HG03342 (cell line): ENCODE results near the gene HIRA.
A peak's percentile ranks its signal among the peaks of the same experiment; 100 is the strongest.
"Not testable (repeated sequence)": the region's sequence is repeated elsewhere in the genome, so short reads cannot be mapped to it uniquely, and the experiment has no call there.

Experiments
- ATAC-seq: cut with Tn5 transposase; IDR thresholded peaks from one replicate; pipeline ENCODE4 v1.9.1; 2021; ENCODE audit warnings: mild to moderate bottlenecking, moderate library complexity; ENCODE audit not compliant: unreplicated experiment

Gene HIRA

DNA sequence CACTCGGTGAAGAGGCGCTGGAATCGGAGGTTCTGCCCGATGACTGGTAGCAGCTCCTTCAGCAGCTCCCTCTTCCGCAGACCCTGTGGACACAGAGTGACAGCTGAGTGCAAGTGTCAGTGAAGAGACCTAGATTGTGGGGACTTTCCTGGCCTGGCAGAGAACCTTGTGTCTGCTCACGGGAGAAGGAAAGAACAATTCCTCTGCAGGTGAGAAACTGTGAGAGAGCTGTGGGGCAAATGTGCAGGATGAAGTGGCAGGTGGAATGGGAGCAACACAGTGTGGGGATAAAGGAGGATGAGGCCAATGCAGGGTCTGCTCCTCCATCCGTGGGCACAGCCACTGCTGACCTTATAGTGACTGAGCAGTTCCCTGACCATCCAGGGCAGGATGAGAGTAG lies 100.1 kb downstream of the HIRA start:
- ATAC-seq = no peak

DNA sequence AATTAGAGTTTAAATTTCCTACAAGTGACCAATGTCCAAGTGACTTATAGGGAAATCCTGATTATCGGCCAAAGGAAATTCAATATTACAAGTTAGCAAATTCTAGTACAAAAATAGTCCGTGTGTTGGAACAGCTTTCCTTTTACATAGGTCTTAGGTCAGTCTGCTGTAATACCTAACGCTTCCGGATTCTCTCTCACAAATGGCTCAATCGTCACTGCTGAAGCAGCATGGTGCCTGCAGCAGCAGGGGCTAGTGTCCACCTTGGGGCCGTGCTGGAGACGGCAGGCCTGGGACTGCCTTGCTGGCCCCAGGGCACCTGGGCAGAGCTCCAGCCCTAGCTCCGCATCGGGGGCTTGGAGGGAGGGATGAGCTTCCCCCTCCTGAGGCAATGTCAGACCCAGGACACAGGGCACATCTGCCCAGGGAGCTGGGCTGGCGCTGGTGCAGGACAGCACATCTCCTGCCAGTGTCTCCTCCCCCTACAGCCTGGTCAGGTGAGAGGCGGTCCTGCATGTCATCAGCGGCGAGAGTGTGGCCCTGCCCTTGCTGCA lies 100.6 kb downstream of the HIRA start:
- no peak for ATAC-seq

DNA sequence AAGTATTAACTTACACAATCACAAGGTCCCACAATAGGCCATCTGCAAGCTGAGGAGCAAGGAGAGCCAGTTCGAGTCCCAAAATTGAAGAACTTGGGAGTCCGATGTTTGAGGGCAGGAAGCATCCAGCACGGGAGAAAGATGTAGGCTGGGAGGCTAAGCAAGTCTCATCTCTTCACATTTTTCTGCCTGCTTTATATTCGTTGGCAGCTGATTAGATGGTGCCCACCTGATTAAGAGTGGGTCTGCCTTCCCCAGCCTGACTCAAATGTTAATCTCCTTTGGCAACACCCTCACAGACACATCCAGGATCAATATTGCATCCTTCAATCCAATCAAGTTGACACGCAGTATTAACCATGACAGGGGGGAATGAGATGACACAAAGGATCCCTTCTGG lies 101.3 kb downstream of the HIRA start:
- not testable (repeated sequence) for ATAC-seq

- no peak for ATAC-seq
Observed at GRCh38 chr22:19329454-19329853, 102.1 kb downstream of the HIRA start.

DNA sequence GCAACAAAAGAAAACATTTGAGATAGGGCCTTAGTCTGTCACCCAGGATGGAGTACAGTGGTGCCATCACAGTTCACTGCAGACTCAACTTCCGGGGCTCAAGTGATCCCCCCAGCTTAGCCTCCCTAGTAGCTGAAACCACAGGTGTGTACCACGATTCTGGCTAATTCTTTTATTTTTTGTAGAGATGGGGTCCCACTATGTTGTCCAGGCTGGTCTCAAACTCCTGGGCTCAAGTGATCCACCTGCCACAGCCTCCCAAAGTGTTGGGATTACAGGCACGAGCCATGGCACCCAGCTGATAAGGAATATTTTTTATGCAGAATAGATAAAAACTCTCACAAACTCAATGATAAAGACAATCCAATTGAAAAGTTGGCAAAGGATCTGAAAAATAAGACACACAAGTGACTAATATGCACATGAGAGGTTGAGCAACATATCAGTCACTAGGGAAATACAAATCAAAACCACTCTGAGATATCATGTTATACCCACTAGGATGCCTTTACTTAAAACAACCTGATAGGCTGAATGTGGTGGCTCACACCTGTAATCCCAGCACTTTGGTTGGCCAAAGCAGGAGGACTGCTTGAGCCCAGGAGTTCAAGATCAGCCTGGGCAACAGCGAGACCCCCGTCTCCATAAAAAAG lies 106.1 kb downstream of the HIRA start:
- ATAC-seq = no peak

DNA sequence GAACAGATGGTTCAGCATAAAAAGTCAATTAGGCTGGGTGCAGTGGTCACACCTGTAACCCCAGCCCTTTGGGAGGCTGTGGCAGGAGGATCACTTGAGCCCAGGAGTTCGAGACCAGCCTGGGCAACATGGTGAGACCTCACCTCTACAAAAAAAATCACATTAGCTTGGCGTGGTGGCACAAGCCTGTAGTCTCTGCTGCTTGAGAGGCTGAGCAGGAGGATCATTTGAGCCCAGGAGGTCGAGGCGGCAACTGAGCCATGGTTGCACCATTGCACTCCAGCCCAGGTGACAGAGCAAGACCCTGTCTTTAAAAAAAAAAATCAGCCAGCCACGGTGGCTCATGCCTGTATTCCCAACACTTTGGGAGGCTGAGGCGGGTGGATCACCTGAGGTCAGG lies 108.1 kb downstream of the HIRA start:
- ATAC-seq = not testable (repeated sequence)

DNA sequence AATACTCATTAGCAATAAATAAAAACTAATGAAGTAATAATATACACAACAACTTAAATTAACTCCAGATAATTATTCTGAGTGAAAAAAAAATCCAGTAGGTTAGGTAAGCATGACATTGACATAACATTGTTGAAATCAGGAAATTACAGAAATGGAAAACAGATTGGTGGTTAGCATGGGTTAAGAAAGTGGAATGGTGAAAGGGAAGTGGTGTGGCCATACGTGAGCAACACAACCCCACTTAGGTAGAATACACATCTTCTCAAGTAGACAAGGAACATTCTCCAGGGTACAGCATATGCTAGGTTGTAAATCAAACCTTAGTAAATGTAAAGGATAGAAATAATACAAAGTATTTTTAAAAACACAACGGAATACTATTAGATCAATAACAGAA lies 109.8 kb downstream of the HIRA start:
- no peak for ATAC-seq

- ATAC-seq = not testable (repeated sequence)
Observed at GRCh38 chr22:19320136-19320535, 111.4 kb downstream of the HIRA start.

DNA sequence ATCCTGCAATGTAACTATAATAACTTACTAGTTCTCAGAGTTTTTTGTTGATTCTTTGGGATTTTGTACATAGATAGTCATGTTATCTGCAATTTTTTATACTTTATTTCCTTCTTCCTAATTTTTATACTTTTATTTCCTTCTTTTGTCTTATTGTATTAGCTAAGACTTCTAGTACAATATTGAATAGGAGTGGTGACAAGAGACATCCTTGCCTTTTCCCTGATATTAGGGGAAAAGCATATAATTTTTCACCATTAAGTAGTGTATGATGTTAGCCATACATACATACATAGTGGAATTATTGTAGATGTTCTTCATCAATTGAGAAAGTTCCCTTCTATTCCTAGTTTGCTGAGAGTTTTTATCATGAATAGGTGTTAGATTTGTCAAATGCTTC lies 112.3 kb downstream of the HIRA start:
- no peak for ATAC-seq

- ATAC-seq = no peak
Observed at GRCh38 chr22:19317865-19318264, 113.7 kb downstream of the HIRA start.

- ATAC-seq = no peak
Observed at GRCh38 chr22:19307872-19308271, 123.7 kb downstream of the HIRA start.

- ATAC-seq = not testable (repeated sequence)
Observed at GRCh38 chr22:19306535-19306934, 125.0 kb downstream of the HIRA start.

GRCh38 chr22:19304547-19304946 lies 127.0 kb downstream of the HIRA start:
- ATAC-seq = no peak

DNA sequence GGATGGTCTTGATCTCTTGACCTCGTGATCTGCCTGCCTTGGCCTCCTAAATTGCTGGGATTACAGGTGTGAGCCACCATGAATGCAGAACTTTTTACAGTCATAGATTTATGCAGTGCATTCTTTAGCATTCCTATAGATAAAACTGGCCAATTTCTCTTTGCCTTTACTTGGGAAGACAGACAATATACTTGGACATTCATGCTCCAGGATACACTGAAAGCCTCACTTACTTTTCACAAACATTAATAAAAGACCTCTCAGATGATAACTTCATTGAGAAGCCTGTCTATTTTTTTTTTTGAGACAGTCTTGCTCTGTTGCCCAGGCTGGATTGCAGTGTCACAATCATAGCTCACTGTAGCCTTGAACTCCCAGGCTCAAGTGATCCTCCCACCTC lies 127.7 kb downstream of the HIRA start:
- ATAC-seq = no peak

DNA sequence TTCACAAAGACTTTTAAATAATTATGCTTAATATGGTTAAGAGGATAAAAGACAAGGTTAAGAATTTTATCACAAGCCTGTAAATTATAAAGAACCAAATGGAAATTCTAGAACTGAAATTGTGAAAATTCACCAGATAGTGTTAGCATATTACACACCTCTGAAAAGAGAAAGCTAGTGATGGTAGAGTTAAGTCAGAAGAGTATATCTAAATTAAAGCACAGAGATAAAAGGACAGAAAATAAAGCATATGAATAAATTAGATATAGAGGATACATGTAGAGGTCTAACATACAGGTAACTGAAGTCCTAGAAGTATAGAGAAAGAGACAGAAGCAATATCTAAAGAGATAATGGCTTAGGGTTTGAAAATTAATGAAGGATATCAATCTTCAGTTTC lies 135.8 kb downstream of the HIRA start:
- no peak for ATAC-seq

GRCh38 chr22:19292458-19293230 lies 138.9 kb downstream of the HIRA start:
- ATAC-seq = no peak

DNA sequence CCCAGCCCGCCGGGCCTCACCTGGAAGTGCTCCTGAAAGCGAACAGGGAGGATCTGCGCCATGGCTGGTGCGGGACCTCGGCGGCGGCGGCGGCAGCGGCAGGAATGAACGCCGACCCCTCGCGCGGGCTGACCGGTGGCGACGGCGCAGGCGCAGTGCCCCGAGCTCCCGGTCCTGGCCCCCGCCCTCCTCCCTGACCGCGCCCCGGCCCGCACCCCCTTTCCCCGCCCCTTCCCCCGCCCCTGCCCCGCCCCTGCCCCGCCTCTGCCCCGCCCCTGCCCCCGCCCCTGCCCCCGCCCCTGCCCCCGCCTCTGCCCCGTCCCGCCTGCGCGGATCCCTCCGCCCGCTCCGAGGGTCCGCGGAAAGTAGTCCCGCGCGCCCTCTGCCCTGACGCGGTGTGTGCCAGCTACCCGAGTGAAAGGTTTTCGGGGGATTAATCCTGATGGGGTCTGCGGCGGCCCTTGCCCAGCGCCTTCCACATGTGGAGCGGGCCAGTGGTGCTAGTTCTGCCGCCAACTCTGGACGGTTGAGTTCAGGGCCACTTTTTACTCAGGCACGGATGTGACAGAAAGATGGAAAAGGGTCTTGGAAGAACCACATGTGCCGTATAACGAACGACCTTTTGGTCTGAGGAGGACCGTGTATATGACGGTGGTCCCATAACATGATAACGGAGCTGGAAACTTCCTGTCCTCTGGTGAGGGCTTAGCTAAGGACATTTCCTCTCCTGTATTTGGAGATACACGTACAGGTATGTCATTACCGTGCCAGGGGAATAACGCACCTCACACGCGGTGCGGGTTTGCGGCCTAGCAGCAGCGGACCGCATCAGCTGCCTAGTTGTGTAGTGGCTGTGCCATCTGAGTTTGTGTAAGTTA lies 139.7 kb downstream of the HIRA start, which contains the start of gene CLTCL1:
Gene CLTCL1, minus strand, starts transcription at position 140 of the 878 bp plus-strand sequence. Its CDS starts 78 bp downstream, at position 62.
- ATAC-seq = peak; percentile 64

- peak; percentile 23 for ATAC-seq
Observed at GRCh38 chr22:19291218-19291579, 140.3 kb downstream of the HIRA start.

- ATAC-seq = no peak
Observed at GRCh38 chr22:19290400-19291217, 140.9 kb downstream of the HIRA start.

DNA sequence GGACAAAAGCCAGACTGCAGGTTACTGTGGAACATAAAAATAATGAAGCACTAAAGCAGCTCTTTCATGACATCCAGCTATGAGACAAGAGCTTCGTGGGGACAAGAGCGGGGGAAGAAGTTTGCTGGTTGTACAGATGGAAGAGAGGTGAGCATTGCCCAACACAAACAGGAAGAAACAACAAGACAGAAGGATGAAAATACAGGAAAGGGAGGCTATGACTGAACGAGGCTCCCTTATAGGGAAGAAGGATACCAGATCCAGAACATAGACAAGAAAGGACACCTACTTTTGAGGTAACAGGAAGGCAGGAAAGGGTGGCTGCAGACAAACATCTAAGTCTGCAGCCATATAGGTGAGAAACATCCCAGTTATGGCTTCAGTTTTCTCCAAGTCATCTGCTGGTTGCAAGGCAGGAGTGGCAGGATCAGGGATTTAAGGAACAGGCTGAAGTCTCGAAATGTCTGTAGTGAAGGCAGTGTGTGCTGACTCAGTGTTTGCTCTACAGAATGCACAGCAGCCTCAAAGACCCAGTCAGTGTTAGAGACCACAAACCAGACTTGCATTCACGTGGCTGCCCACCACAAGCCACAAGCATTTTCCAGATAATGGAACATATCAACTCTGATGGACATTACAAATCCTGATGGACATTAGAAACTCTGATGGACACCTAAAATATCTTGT lies 141.9 kb downstream of the HIRA start:
- no peak for ATAC-seq
